Loucy (cell line): ENCODE measurements around the gene MAPK6.

ENCODE experiments used
- CTCF ChIP-seq: fragments of 200-600 bp; sonication (generic); conservative IDR thresholded peaks from 2 replicates; pipeline ENCODE4 v1.5.1; 2014; ENCODE audit warnings: mild to moderate bottlenecking, antibody characterized with exemption, low read length
- EZH2phosphoT487 ChIP-seq: fragments of 200-600 bp; IDR thresholded peaks from 2 replicates; pipeline ENCODE4 v1.6.1; 2018; ENCODE audit warnings: antibody characterized with exemption, mild to moderate bottlenecking, moderate library complexity, borderline replicate concordance

- TF ChIP-seq CTCF (no peak), EZH2phosphoT487 (no peak)
These were observed 23.2 kb downstream of the MAPK6 start for GRCh38 chr15:52042051-52042851.
